GM10266 (cell line): Measurements from ENCODE around the gene KCNK10.

Experiments
- DNase-seq: peaks from one replicate; pipeline ENCODE4 v3.0.0; 2012; ENCODE audit errors: extremely low spot score
- TF ChIP-seq, protein P1 (sequence below): IDR thresholded peaks from 2 replicates; pipeline ENCODE4 v1.5.1; 2012; ENCODE audit warnings: mild to moderate bottlenecking, low read depth; ENCODE audit not compliant: control insufficient read depth, insufficient read depth; ENCODE audit errors: missing control alignments

KCNK10 gene

DNA sequence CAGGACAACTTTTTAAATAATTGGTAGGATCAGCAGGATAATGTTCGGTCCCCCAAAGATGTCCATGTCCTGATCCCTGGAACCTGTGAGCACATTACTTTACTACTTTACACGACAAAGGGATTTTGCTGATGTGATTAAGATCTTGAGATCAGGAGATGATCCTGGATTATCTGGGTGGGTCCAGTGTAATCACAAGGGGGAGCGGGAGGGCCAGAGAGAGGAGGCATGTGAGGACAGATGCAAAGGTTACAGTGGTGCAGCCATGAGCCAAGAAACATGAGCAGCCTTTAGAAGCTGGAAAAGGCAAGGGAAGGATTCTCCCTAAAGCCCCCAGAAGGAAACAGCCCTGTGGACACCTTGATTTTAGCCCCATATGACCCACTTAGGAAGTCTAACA, 33.1 kb downstream of the KCNK10 start:
- TF ChIP-seq, protein P1, sequence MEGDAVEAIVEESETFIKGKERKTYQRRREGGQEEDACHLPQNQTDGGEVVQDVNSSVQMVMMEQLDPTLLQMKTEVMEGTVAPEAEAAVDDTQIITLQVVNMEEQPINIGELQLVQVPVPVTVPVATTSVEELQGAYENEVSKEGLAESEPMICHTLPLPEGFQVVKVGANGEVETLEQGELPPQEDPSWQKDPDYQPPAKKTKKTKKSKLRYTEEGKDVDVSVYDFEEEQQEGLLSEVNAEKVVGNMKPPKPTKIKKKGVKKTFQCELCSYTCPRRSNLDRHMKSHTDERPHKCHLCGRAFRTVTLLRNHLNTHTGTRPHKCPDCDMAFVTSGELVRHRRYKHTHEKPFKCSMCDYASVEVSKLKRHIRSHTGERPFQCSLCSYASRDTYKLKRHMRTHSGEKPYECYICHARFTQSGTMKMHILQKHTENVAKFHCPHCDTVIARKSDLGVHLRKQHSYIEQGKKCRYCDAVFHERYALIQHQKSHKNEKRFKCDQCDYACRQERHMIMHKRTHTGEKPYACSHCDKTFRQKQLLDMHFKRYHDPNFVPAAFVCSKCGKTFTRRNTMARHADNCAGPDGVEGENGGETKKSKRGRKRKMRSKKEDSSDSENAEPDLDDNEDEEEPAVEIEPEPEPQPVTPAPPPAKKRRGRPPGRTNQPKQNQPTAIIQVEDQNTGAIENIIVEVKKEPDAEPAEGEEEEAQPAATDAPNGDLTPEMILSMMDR, result no peak
- DNase-seq, result no peak

GRCh38 chr14:88289234-88289633, 33.8 kb downstream of the KCNK10 start:
- TF ChIP-seq, protein P1, result no peak
- DNase-seq, result no peak

GRCh38 chr14:88286309-88286708, 36.8 kb downstream of the KCNK10 start:
- TF ChIP-seq, protein P1, result no peak
- no peak for DNase-seq

DNA sequence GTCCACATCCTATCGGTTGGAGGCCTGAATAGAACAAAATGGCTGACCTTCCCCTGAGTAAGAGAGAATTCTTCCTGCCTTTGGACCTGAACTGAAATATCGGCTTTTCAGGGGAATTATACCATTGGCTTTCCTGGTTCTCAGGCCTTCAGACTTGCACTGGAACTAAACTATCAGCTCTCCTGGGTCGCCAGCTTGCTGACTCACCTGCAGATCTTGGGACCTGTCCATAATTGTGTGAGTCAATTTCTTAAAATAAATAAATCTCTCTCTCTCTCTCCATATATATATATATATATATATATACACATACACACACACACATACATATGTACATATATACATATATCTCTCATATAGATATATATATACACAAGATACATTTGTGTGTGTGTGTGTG, 41.6 kb downstream of the KCNK10 start:
- TF ChIP-seq, protein P1, result no peak
- no peak for DNase-seq

DNA sequence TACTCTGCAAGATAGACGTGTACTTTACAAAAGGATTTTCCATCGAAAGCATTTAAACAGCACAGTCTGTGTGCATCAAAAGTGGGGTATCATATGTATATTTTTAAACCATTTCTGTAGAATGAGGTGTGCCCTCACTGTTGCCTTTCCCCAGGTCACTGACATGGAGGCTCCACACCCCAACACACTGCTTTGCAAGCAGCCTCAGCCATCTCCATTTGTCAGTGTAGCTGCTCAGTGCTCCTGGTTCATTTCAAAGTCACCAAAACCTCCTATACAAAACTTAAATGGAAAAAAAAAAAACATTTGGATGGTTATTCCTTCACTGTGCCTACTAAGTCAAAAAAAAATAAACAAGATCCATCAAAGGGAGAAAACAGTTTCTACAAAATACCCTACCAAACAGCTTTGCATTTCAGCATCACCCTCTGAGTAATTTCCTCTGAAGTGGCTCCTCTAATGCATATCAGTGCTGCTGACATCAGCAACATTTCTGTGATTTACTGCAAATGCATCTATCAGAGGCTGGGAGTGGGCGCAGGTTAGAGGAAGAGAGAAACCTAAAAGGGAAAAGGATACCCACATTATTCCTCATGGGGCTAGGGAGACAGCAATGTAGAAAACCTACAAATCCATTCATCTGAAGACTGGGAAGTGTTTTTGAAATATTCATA, 46.0 kb downstream of the KCNK10 start:
- no peak for DNase-seq
- TF ChIP-seq, protein P1, result no peak

GRCh38 chr14:88272390-88273269, 50.4 kb downstream of the KCNK10 start:
- DNase-seq, result no peak
- TF ChIP-seq, protein P1, result no peak

- TF ChIP-seq, protein P1, result no peak
- no peak for DNase-seq
Measured at GRCh38 chr14:88271205-88271604, 51.9 kb downstream of the KCNK10 start.
